B cell (primary cell): Measurements from ENCODE around the gene KIF25. TPM values are rescaled to one million over a fixed set of nuclear protein-coding genes. Genes with fewer than 3 reads are reported as not detected.

Experiments
- ATAC-seq: fragments of 200-7000 bp; cut with Tn5 transposase; one replicate; pipeline ENCODE4 v1.10.0; 2021; ENCODE audit warnings: low read depth, mild to moderate bottlenecking, moderate number of reproducible peaks, moderate library complexity
- CTCF ChIA-PET: fragments of 350-600 bp; sonication (Branson Sonifier 250); formaldehyde crosslinking; loops from one replicate; lab custom pipeline; 2021; ENCODE audit warnings: antibody characterized with exemption, inconsistent platforms; lab: Charles Lee
- POLR2A ChIA-PET: fragments of 350-600 bp; sonication (Branson Sonifier 250); formaldehyde crosslinking; loops from one replicate; lab custom pipeline; 2021; ENCODE audit warnings: antibody characterized with exemption; lab: Charles Lee
- DNase-seq: peaks from one replicate; pipeline ENCODE4 v3.0.0; 2013
- H2AFZ ChIP-seq: 2 replicates; pipeline ENCODE4 v1.6.1; 2012; ENCODE audit warnings: mild to moderate bottlenecking, low read depth, low read length; ENCODE audit not compliant: insufficient read depth, poor library complexity, severe bottlenecking
- H3K27ac ChIP-seq, 2 donors: 1 replicate in 1 of 2; 2 replicates in 1 of 2; pipeline ENCODE4 v1.5.1; 2012 to 2013; ENCODE audit warnings: low read length in 2 of 2, mild to moderate bottlenecking in 2 of 2, moderate library complexity in 1 of 2
- H3K27me3 ChIP-seq, 4 experiments: fragments of 200-600 bp in 1 of 4; sonication (generic) in 1 of 4; replicated peaks in 1 of 4; 1 replicate in 2 of 4; 2 replicates in 2 of 4; pipeline versions ENCODE4 v1.6.1 to v1.7.0; 2013 to 2016; ENCODE audit warnings: low read length in 3 of 4, mild to moderate bottlenecking in 2 of 4, mixed read lengths in 1 of 4, moderate library complexity in 1 of 4; ENCODE audit not compliant: insufficient read depth in 4 of 4, control insufficient read depth in 3 of 4; ENCODE audit errors: control extremely low read depth in 1 of 4
- H3K36me3 ChIP-seq, 2 experiments: replicated peaks in 1 of 2; 1 replicate in 1 of 2; 2 replicates in 1 of 2; pipeline versions ENCODE4 v1.6.1 to v1.7.1; 2013; ENCODE audit warnings: low read length in 1 of 2; ENCODE audit not compliant: insufficient read depth in 2 of 2, control insufficient read depth in 1 of 2; ENCODE audit errors: control extremely low read depth in 1 of 2, extremely low read depth in 1 of 2
- H3K4me1 ChIP-seq, 2 donors: fragments of 200-600 bp in 1 of 2; sonication (generic) in 1 of 2; 1 replicate in 1 of 2; 2 replicates in 1 of 2; pipeline versions ENCODE4 v1.5.1 to v1.6.1; 2013 to 2017; ENCODE audit warnings: low read length in 2 of 2; ENCODE audit not compliant: control insufficient read depth in 2 of 2, insufficient read depth in 2 of 2
- H3K4me2 ChIP-seq: replicated peaks from 2 replicates; pipeline ENCODE3; 2012; ENCODE audit warnings: mild to moderate bottlenecking, low read depth, low read length; ENCODE audit not compliant: poor library complexity, severe bottlenecking
- H3K4me3 ChIP-seq, 5 experiments: fragments of 200-600 bp in 1 of 5; sonication (generic) in 1 of 5; 1 replicate in 3 of 5; 2 replicates in 2 of 5; pipeline versions ENCODE4 v1.5.1 to v1.7.0; 2011 to 2016; ENCODE audit warnings: low read length in 4 of 5, mild to moderate bottlenecking in 4 of 5, low read depth in 2 of 5, control low read depth in 1 of 5, moderate library complexity in 1 of 5; ENCODE audit not compliant: insufficient read depth in 1 of 5; ENCODE audit errors: control extremely low read depth in 1 of 5, extremely low read depth in 1 of 5
- H3K79me2 ChIP-seq: fragments of 200-600 bp; sonication (generic); one replicate; pipeline ENCODE4 v1.6.0; 2016; ENCODE audit warnings: low read length; ENCODE audit not compliant: control insufficient read depth, insufficient read depth
- H3K9ac ChIP-seq: fragments of 200-600 bp; sonication (generic); 2 replicates; pipeline ENCODE4 v1.6.1; 2017; ENCODE audit warnings: mild to moderate bottlenecking, low read length, moderate library complexity
- H3K9me3 ChIP-seq, 3 donors: one replicate each; pipeline versions ENCODE4 v1.6.1 to v1.7.1; 2013; ENCODE audit warnings: low read length in 2 of 3; ENCODE audit not compliant: control insufficient read depth in 2 of 3, insufficient read depth in 1 of 3; ENCODE audit errors: control extremely low read depth in 1 of 3
- H4K20me1 ChIP-seq: 2 replicates; pipeline ENCODE4 v1.6.0; 2012; ENCODE audit warnings: mild to moderate bottlenecking, low read length; ENCODE audit not compliant: insufficient read depth, control insufficient read depth, poor library complexity, severe bottlenecking
- H3K27ac Mint-ChIP-seq: one replicate; pipeline ENCODE4 v1.8.0; 2021; ENCODE audit warnings: mixed read lengths
- H3K27me3 Mint-ChIP-seq: one replicate; pipeline ENCODE4 v1.8.0; 2021; ENCODE audit warnings: mixed read lengths
- H3K4me1 Mint-ChIP-seq: one replicate; pipeline ENCODE4 v1.8.0; 2021; ENCODE audit warnings: mixed read lengths
- H3K4me3 Mint-ChIP-seq: one replicate; pipeline ENCODE4 v1.8.0; 2021; ENCODE audit warnings: mixed read lengths
- H3K9me3 Mint-ChIP-seq: one replicate; pipeline ENCODE4 v1.8.0; 2022; ENCODE audit warnings: mixed read lengths; ENCODE audit not compliant: insufficient read depth
- EZH2 ChIP-seq: IDR thresholded peaks from 2 replicates; pipeline ENCODE4 v1.6.1; 2012; ENCODE audit warnings: borderline replicate concordance, low read depth, mild to moderate bottlenecking, moderate library complexity, low read length; ENCODE audit not compliant: insufficient read depth, poor library complexity, severe bottlenecking
- WGBS: methylation state at CpG from one replicate; pipeline ENCODE4 v1.1.5; 2013; ENCODE audit warnings: missing lambda C conversion rate; ENCODE audit not compliant: insufficient coverage; 5-methylcytosine and 5-hydroxymethylcytosine counted together
- intact Hi-C: fragments of 100-400 bp; cut with micrococcal nuclease; formaldehyde crosslinking; loops from one replicate; pipeline ENCODE4 v1.10.0; 2022
- polyA plus RNA-seq: library from polyadenylated mRNA; depleted of rRNA; stranded (reverse); fragments of >200 nt; gene quantifications from 2 replicates; pipeline ENCODE4 v1.2.3, GENCODE V29; 2012
- total RNA-seq, 2 donors: library from RNA; stranded (reverse); fragments of 120-200 nt in 1 of 2; gene quantifications; 1 replicate in 1 of 2; 2 replicates in 1 of 2; pipeline versions ENCODE4 v1.2.3 to v1.2.4, GENCODE V29; 2013 to 2022
- TF ChIP-seq, protein P1 (sequence below): fragments of 200-600 bp; IDR thresholded peaks from one replicate; pipeline ENCODE4 v1.8.0; 2022; ENCODE audit warnings: antibody characterized with exemption, mild to moderate bottlenecking

The KIF25 gene
- total and polyA plus RNA-seq, 2 donors (not counting 1 experiment from before 2014, with no cell fraction given): not detected

DNA sequence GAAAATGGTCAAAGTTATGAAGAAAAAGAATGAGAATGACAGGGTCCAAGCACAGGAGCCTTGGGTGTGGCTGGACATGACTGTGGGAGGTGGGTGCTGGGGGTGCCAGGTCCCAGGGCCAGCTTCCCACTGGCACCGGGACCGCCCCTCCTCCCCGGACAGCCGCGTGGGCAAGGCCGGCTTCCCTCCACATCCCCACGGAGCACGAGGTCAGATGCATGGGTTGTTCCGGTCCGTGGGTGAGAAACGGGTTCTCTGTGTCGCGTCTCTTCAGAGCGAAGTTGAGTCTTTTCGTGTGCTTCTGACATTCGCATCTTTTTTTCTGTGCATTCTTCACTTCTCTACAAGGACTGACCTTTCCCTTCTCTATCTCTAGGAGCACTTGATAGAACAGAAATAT, 30.1 kb downstream of the KIF25 start:
- H3K79me2 ChIP-seq: no peaks in the 10 kb centered on the region
- TF ChIP-seq EZH2: no peak
- TF ChIP-seq, protein P1, sequence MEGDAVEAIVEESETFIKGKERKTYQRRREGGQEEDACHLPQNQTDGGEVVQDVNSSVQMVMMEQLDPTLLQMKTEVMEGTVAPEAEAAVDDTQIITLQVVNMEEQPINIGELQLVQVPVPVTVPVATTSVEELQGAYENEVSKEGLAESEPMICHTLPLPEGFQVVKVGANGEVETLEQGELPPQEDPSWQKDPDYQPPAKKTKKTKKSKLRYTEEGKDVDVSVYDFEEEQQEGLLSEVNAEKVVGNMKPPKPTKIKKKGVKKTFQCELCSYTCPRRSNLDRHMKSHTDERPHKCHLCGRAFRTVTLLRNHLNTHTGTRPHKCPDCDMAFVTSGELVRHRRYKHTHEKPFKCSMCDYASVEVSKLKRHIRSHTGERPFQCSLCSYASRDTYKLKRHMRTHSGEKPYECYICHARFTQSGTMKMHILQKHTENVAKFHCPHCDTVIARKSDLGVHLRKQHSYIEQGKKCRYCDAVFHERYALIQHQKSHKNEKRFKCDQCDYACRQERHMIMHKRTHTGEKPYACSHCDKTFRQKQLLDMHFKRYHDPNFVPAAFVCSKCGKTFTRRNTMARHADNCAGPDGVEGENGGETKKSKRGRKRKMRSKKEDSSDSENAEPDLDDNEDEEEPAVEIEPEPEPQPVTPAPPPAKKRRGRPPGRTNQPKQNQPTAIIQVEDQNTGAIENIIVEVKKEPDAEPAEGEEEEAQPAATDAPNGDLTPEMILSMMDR: no peak
- no peak overlapping the region for H3K27ac ChIP-seq
- H3K4me2 ChIP-seq: no peak overlapping the region
- no peaks in the 10 kb centered on the region for H4K20me1 ChIP-seq
- WGBS: 90% methylated on average over 16 of the region's 16 CpGs
- H3K9ac ChIP-seq: no peak overlapping the region
- H3K9me3 ChIP-seq: peaks cover 0 to 5% (median 2%) of the 10 kb centered on the region in 3 donors
- H3K27me3 ChIP-seq: no peaks in the 10 kb centered on the region
- no peaks in the 10 kb centered on the region for H3K4me1 Mint-ChIP-seq
- H3K27ac Mint-ChIP-seq: no peak overlapping the region
- no peak for DNase-seq
- no peak overlapping the region for H3K4me3 ChIP-seq
- H3K36me3 ChIP-seq: no peaks in the 10 kb centered on the region
- H3K4me1 ChIP-seq: no peaks in the 10 kb centered on the region
- no peaks in the 10 kb centered on the region for H3K9me3 Mint-ChIP-seq
- CTCF ChIA-PET: no interaction called here
- H2AFZ ChIP-seq: no peak overlapping the region
- POLR2A ChIA-PET: no interaction called here
- no peaks in the 10 kb centered on the region for H3K27me3 Mint-ChIP-seq
- no peak overlapping the region for H3K4me3 Mint-ChIP-seq
- intact Hi-C loops: no loop called here
- no peak for ATAC-seq

DNA sequence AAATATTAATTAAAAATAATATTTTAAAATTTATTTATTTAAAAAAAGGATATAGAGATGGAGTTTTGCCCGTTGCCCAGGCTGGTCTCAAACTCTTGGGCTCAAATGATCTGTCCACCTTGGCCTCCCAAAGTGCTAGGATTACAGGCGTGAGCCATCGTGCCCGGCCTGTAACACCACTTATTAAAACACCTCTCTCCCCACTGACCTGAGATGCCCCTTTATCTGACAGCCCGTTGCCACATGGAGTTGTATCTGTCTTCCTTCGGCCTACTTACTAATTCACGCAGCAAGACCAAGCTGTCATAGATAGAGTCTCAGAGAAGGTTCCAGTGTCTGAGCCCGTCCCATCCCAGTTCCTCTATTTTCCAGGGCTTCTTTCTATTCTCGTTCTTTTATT, 30.7 kb downstream of the KIF25 start:
- H3K27ac ChIP-seq: no peak overlapping the region
- intact Hi-C loops: no loop called here
- Mint-ChIP-seq H3K9me3 (no peaks in the 10 kb centered on the region), H3K4me1 (no peaks in the 10 kb centered on the region), H3K27me3 (no peaks in the 10 kb centered on the region), H3K4me3 (no peak overlapping the region), H3K27ac (no peak overlapping the region)
- 100% methylated on average over 6 of the region's 9 CpGs for WGBS
- H2AFZ ChIP-seq: no peak overlapping the region
- no peak overlapping the region for H3K4me2 ChIP-seq
- peaks cover 0 to 7% (median 2%) of the 10 kb centered on the region in 3 donors for H3K9me3 ChIP-seq
- no peaks in the 10 kb centered on the region for H3K79me2 ChIP-seq
- H3K4me1 ChIP-seq: no peaks in the 10 kb centered on the region
- ChIA-PET POLR2A (no interaction called here), CTCF (interaction anchor here (1.0 kb wide), 1 partner anchor 8 kb away, joined by 4 read pairs; no protein-coding TSS in a partner anchor)
- H3K4me3 ChIP-seq: no peak overlapping the region
- no peaks in the 10 kb centered on the region for H4K20me1 ChIP-seq
- no peaks in the 10 kb centered on the region for H3K36me3 ChIP-seq
- H3K9ac ChIP-seq: no peak overlapping the region
- no peak for DNase-seq
- H3K27me3 ChIP-seq: no peaks in the 10 kb centered on the region
- ATAC-seq: no peak
- no peak for TF ChIP-seq EZH2
- TF ChIP-seq, protein P1: no peak
